HEK293T (cell line): ENCODE results near the gene CIC.
A peak's percentile ranks its signal among the peaks of the same experiment; 100 is the strongest.

ENCODE experiments used
- CTCF ChIA-PET: fragments of 350-600 bp; formaldehyde crosslinking; extraction: SDS; loops from one replicate; lab custom pipeline; 2021; ENCODE audit warnings: antibody characterized with exemption, inconsistent platforms; lab: Yijun Ruan, JAX
- POLR2A ChIA-PET: fragments of 350-600 bp; formaldehyde crosslinking; extraction: SDS; loops from one replicate; lab custom pipeline; 2020; ENCODE audit warnings: antibody characterized with exemption, inconsistent platforms; lab: Yijun Ruan, JAX
- DNase-seq: peaks from one replicate; pipeline ENCODE4 v3.0.0; 2012; ENCODE audit warnings: mixed read lengths; ENCODE audit errors: extremely low spot score
- ARNT ChIP-seq: fragments of 450-650 bp; IDR thresholded peaks from 2 replicates; pipeline ENCODE4 v1.6.1; 2017; ENCODE audit warnings: mild to moderate bottlenecking
- BHLHE40 ChIP-seq: fragments of 450-650 bp; IDR thresholded peaks from 2 replicates; pipeline ENCODE4 v1.6.1; 2016; ENCODE audit warnings: mild to moderate bottlenecking, moderate library complexity, borderline replicate concordance
- CTBP1 ChIP-seq: fragments of 450-650 bp; IDR thresholded peaks from 2 replicates; pipeline ENCODE4 v1.6.1; 2016; ENCODE audit warnings: borderline replicate concordance
- ELF4 ChIP-seq: fragments of 450-650 bp; IDR thresholded peaks from 2 replicates; pipeline ENCODE4 v1.6.1; 2017; ENCODE audit warnings: antibody characterized with exemption
- FOXA1 ChIP-seq: fragments of 450-650 bp; IDR thresholded peaks from 2 replicates; pipeline ENCODE4 v1.6.1; 2016; ENCODE audit warnings: mild to moderate bottlenecking
- FOXK2 ChIP-seq: fragments of 450-650 bp; IDR thresholded peaks from 2 replicates; pipeline ENCODE4 v1.6.1; 2016; ENCODE audit warnings: mild to moderate bottlenecking
- FOXM1 ChIP-seq: fragments of 450-650 bp; IDR thresholded peaks from 2 replicates; pipeline ENCODE4 v1.6.1; 2017; ENCODE audit warnings: mild to moderate bottlenecking, borderline replicate concordance
- HDGF ChIP-seq: fragments of 450-650 bp; IDR thresholded peaks from 2 replicates; pipeline ENCODE4 v1.6.1; 2017; ENCODE audit warnings: antibody characterized with exemption, borderline replicate concordance
- L3MBTL2 ChIP-seq: fragments of 450-650 bp; conservative IDR thresholded peaks from 2 replicates; pipeline ENCODE4 v1.6.1; 2016; ENCODE audit warnings: mild to moderate bottlenecking
- LEF1 ChIP-seq: fragments of 450-650 bp; IDR thresholded peaks from 2 replicates; pipeline ENCODE4 v1.6.1; 2017; ENCODE audit warnings: mild to moderate bottlenecking, borderline replicate concordance
- NFRKB ChIP-seq: fragments of 450-650 bp; IDR thresholded peaks from 2 replicates; pipeline ENCODE4 v1.6.1; 2016; ENCODE audit warnings: mild to moderate bottlenecking, moderate library complexity
- SP1 ChIP-seq: fragments of 450-650 bp; IDR thresholded peaks from 2 replicates; pipeline ENCODE4 v1.6.1; 2017
- SUZ12 ChIP-seq: fragments of 450-650 bp; IDR thresholded peaks from 2 replicates; pipeline ENCODE4 v1.6.1; 2016; ENCODE audit warnings: mild to moderate bottlenecking
- TARDBP ChIP-seq: fragments of 450-650 bp; IDR thresholded peaks from 2 replicates; pipeline ENCODE4 v1.6.1; 2016
- ZNF384 ChIP-seq: fragments of 450-650 bp; IDR thresholded peaks from 2 replicates; pipeline ENCODE4 v1.6.1; 2016
- TF ChIP-seq, protein P1 (sequence below): fragments of 450-650 bp; IDR thresholded peaks from 2 replicates; pipeline ENCODE4 v1.6.1; 2016

Gene CIC

DNA sequence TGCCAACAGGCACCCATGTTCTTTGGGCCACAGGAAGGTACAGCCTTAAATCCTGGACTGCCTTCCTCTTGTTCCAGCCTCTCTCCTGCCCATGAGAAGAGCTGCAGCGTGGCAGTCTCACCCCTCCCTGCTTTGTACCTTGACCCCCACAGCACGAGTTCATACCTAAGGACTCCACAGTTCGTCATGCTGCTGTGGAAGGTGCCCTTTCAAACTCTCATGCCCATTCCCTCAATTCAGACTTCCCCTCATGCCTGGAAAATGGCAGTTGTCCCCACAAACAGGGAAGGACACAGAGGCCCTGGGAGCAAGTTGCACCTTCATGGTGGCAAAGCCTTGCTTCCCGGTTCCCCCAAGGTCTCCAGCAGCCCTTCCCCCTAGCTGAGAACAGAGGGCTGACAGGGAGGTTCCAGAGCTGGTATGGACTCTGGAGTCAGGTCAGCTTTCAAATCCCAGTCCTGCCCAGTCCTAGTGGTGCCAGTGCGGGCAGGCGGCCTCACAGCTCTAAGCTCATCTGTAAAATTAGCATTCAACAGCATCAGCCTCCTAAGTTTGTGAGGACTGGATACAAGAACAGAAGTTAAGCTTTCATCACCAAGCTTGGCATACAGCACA is 35.3 kb upstream of the CIC start:
- CTCF ChIA-PET: interaction anchor here (1.1 kb wide), 1 partner anchor 120 kb away, joined by 3 read pairs; no protein-coding TSS in a partner anchor
- TF ChIP-seq LEF1 (no peak), L3MBTL2 (no peak), SUZ12 (no peak), TARDBP (no peak), BHLHE40 (no peak), HDGF (no peak), SP1 (no peak), ZNF384 (no peak), ELF4 (no peak), FOXM1 (no peak), ARNT (no peak), FOXK2 (no peak), CTBP1 (no peak), FOXA1 (no peak), NFRKB (no peak)
- TF ChIP-seq, protein P1, sequence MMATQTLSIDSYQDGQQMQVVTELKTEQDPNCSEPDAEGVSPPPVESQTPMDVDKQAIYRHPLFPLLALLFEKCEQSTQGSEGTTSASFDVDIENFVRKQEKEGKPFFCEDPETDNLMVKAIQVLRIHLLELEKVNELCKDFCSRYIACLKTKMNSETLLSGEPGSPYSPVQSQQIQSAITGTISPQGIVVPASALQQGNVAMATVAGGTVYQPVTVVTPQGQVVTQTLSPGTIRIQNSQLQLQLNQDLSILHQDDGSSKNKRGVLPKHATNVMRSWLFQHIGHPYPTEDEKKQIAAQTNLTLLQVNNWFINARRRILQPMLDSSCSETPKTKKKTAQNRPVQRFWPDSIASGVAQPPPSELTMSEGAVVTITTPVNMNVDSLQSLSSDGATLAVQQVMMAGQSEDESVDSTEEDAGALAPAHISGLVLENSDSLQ: no peak
- POLR2A ChIA-PET: interaction anchor here (1.0 to 5.2 kb wide), 3 partner anchors 9 to 13 kb away, joined by 3 to 30 read pairs (median 18); partner anchors contain the start of gene ZNF526
- no peak for DNase-seq

DNA sequence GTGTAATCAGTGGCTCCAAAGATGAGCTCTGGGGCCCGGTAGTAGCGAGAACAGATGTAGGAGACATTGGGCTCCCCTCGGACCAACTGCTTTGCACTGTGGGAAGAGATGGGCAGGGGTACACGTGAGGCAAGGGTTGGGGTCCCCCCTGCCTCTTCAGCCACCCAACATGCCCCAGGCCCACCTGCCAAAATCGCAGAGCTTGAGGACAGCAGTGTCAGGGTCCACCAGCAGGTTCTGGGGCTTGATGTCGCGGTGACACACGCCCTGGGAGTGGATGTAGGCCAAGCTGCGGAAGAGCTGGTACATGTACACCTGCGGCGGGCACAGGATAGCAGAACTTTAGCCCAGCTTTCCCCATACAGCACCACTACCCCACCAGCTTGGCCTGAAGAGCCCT is 34.7 kb upstream of the CIC start:
- no peak for TF ChIP-seq ZNF384
- TF ChIP-seq SUZ12: no peak
- no peak for TF ChIP-seq ARNT
- no peak for TF ChIP-seq SP1
- CTCF ChIA-PET: no interaction called here
- POLR2A ChIA-PET: interaction anchor here (1.8 to 5.2 kb wide), 3 partner anchors 8 to 14 kb away, joined by 5 to 30 read pairs (median 18); partner anchors contain the start of gene ZNF526
- DNase-seq: no peak

DNA sequence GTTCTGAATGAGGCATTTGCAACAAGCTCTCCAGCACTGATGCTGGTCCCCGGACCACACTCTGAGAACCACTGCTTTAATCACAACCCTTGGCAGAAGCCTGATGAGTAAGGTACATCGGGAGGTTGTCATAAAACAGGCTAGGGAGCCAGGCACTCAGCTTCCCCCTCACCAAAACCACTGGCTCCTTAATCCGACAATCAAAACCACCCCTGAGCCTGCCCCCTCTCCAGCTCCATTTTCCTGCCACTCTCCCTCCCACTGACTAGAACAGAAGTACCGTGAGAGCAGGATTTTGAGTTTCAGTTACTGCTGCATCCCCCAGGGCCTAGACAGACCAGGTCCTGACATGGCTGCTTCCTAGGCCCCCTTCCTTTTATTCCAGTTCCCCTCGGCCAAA is 33.9 kb upstream of the CIC start:
- POLR2A ChIA-PET: interaction anchor here (1.8 to 5.2 kb wide), 2 partner anchors 9 to 14 kb away, joined by 5 to 30 read pairs; partner anchors contain the start of gene ZNF526
- no peak for DNase-seq
- CTCF ChIA-PET: interaction anchor here (0.7 kb wide), 1 partner anchor 9 kb away, joined by 5 read pairs; no protein-coding TSS in a partner anchor
- TF ChIP-seq, protein P1: no peak
- no peak for TF ChIP-seq LEF1
- TF ChIP-seq FOXK2: no peak

DNA sequence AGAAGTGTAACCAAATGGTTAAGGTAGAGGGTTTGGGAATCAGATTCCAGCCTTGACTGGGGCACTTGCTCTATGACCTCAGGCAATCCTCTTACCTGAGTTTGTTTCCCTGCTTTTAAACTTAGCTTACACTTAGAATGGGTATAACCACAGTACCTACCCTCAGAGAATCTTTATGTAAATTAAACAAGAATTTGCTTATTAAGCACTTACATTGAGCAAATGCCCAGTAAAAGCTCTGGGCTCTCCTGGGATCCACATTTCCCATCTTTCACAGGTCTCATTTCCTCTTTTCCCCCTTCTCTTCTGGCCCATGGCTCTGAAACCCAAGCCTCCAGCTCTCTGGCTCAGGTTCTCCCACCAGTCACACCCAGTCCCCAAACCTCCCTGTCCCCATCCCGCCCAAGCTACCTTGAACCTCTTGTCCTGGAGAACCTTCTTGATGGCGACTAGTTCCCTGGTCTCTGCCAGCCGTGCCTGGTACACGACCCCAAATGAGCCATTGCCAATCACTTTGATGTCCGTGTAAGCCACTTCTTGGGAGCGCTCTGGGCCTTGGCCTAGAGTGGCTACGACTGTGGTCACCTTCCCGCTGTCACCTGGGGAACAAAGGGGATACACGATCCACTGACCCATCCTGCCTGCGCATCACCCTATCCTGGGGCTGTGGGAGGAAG is 29.4 kb upstream of the CIC start:
- TF ChIP-seq SP1: no peak
- TF ChIP-seq NFRKB: no peak
- TF ChIP-seq CTBP1: no peak
- no peak for TF ChIP-seq L3MBTL2
- TF ChIP-seq FOXM1: no peak
- no peak for TF ChIP-seq HDGF
- no peak for TF ChIP-seq LEF1
- TF ChIP-seq, protein P1: no peak
- ChIA-PET CTCF (no interaction called here), POLR2A (interaction anchor here (0.8 to 1.3 kb wide), 3 partner anchors 9 to 40 kb away, joined by 4 to 6 read pairs (median 5); no protein-coding TSS in a partner anchor)
- DNase-seq: no peak

DNA sequence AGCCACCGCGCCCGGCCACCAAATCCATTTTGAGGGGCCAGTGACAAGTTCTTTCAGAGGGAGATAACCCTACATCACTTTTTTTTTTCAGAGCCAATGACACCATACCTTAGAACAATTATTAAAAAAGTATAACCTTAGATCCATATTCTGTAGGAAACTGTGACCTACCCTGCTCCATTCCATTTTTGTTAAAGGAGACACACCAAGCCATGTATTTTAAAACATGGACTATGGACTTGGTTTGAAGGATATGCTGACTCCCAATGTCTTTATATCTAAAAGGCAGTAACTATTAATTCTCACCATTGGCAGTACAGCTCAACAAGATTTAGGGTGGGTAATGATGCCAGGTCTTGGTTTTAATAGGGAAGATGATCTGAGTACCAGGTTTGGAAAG is 27.8 kb upstream of the CIC start:
- no peak for TF ChIP-seq LEF1
- TF ChIP-seq SUZ12: no peak
- TF ChIP-seq NFRKB: no peak
- no peak for TF ChIP-seq CTBP1
- TF ChIP-seq L3MBTL2: no peak
- no peak for TF ChIP-seq ELF4
- no peak for TF ChIP-seq ZNF384
- TF ChIP-seq ARNT: no peak
- no peak for TF ChIP-seq FOXM1
- ChIA-PET POLR2A (interaction anchor here (0.9 to 8.0 kb wide), 4 partner anchors 14 to 39 kb away, joined by 3 to 140 read pairs (median 11); partner anchors contain the start of gene ZNF526), CTCF (no interaction called here)
- no peak for DNase-seq

DNA sequence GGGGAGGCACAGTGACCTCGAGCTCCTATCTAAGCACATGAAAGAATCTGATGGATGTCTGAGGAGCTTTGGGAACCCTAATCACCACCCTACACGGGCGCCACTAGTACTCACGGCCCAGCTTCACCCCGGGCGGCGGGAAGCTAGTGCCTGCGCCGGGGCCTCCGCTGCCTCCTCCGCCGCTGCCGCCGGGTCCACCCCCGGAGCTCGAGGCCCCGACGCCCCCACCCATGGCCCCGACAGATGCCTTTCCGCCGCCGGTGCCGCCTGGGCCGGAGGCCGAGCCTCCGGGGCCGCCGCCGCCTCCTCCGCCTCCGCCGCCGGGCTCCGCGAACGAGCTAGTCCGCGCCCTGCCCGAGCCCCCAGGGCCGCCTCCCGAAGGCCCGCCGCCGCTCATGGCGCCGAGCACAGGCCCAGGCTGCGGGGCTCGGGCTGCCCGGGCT is 27.0 kb upstream of the CIC start:
- ChIA-PET CTCF (interaction anchor here (1.7 kb wide), 1 partner anchor 37 kb away, joined by 10 read pairs; no protein-coding TSS in a partner anchor), POLR2A (interaction anchor here (0.6 to 8.0 kb wide), 14 partner anchors 10 to 283 kb away, joined by 3 to 140 read pairs (median 4); partner anchors contain the start of genes DEDD2, RABAC1 and ZNF526)
- DNase-seq: no peak
- TF ChIP-seq HDGF: no peak
- 0 out of 2 replicates have a peak, but pooled peaks have one; percentile 41 for TF ChIP-seq ARNT
- TF ChIP-seq SP1: no peak
